Hepatocyte (in vitro differentiated cells): ENCODE data around the gene PRDX3.

Source experiments
- CTCF ChIP-seq: fragments of 200-600 bp; sonication (generic); IDR thresholded peaks from 2 replicates; pipeline ENCODE4 v1.5.1; 2016; ENCODE audit warnings: antibody characterized with exemption, mild to moderate bottlenecking; ENCODE audit not compliant: poor library complexity
- EZH2 ChIP-seq: fragments of 200-600 bp; sonication (generic); IDR thresholded peaks from 2 replicates; pipeline ENCODE4 v1.6.1; 2016; ENCODE audit warnings: antibody characterized with exemption, mild to moderate bottlenecking, borderline replicate concordance
- EZH2phosphoT487 ChIP-seq: fragments of 200-600 bp; sonication (generic); IDR thresholded peaks from one replicate; pipeline ENCODE4 v1.6.1; 2018; ENCODE audit warnings: antibody characterized with exemption, mild to moderate bottlenecking, low read depth, moderate library complexity; ENCODE audit not compliant: unreplicated experiment, severe bottlenecking

GRCh38 chr10:119120875-119121274, 57.7 kb downstream of the PRDX3 start:
- no peak for TF ChIP-seq CTCF
- no peak for TF ChIP-seq EZH2
- no peak for TF ChIP-seq EZH2phosphoT487
